Sigmoid colon (tissue), 7 donors: Measurements from ENCODE around the gene STX12. TPM values are rescaled to one million over a fixed set of nuclear protein-coding genes. Genes with fewer than 3 reads are reported as not detected.

Experiments
- DNase-seq: peaks from one replicate; pipeline ENCODE4 v3.0.0-alpha.2; 2019
- H3K27ac ChIP-seq, 4 donors: fragments of 200-600 bp; sonication (generic); one replicate each; pipeline ENCODE4 v1.5.1; 2016 to 2019; ENCODE audit warnings: mild to moderate bottlenecking in 1 of 4
- H3K27me3 ChIP-seq, 3 donors: fragments of 200-600 bp; sonication (generic); one replicate each; pipeline ENCODE4 v1.5.1; 2019; ENCODE audit warnings: mild to moderate bottlenecking in 1 of 3
- H3K36me3 ChIP-seq, 4 donors: fragments of 200-600 bp; sonication (generic); one replicate each; pipeline ENCODE4 v1.5.1; 2016 to 2019
- H3K4me1 ChIP-seq, 4 donors: fragments of 200-600 bp; sonication (generic); one replicate each; pipeline ENCODE4 v1.5.1; 2017 to 2019
- H3K4me3 ChIP-seq, 4 donors: fragments of 200-600 bp; sonication (generic); one replicate each; pipeline ENCODE4 v1.5.1; 2017 to 2019; ENCODE audit warnings: mild to moderate bottlenecking in 2 of 4, moderate library complexity in 1 of 4
- H3K9me3 ChIP-seq, 4 donors: fragments of 200-600 bp in 3 of 4; sonication (generic) in 3 of 4; one replicate each; pipeline versions ENCODE4 v1.5.1 to v1.6.1; 2013 to 2019
- CTCF ChIP-seq, 4 experiments: fragments of 450-650 bp in 3 of 4; fragments of 200-600 bp in 1 of 4; IDR thresholded peaks; one replicate each; pipeline ENCODE4 v1.5.1; 2016 to 2019; ENCODE audit warnings: antibody characterized with exemption in 4 of 4, mild to moderate bottlenecking in 3 of 4, moderate library complexity in 2 of 4
- EP300 ChIP-seq, 4 donors: sonication (generic); formaldehyde crosslinking; IDR thresholded peaks; one replicate each; pipeline ENCODE4 v1.6.1; 2017; ENCODE audit warnings: antibody characterized with exemption in 4 of 4
- POLR2A ChIP-seq, 2 donors: fragments of 450-650 bp; IDR thresholded peaks; one replicate each; pipeline ENCODE4 v1.6.1; 2016; ENCODE audit warnings: antibody characterized with exemption in 2 of 2, mild to moderate bottlenecking in 2 of 2, moderate library complexity in 2 of 2
- POLR2AphosphoS5 ChIP-seq, 4 donors: sonication (generic); formaldehyde crosslinking; IDR thresholded peaks; one replicate each; pipeline ENCODE4 v1.6.1; 2017; ENCODE audit warnings: antibody characterized with exemption in 4 of 4
- WGBS, 2 donors: extraction: QIAGEN DNeasy Blood & Tissue Kit; methylation state at CpG; one replicate each; pipeline ENCODE4 v1.1.7; 2013; 5-methylcytosine and 5-hydroxymethylcytosine counted together
- intact Hi-C: fragments of 100-400 bp; cut with DNase I; formaldehyde crosslinking; loops from one replicate; pipeline ENCODE4 v1.15.1; 2023
- polyA plus RNA-seq, 3 donors: library from polyadenylated mRNA; stranded (reverse); fragments of 200-250 nt; gene quantifications; one replicate each; pipeline ENCODE4 v1.2.3, GENCODE V29; 2013
- total RNA-seq, 4 donors: library from RNA; depleted of rRNA; stranded (reverse); fragments of >200 nt; gene quantifications; one replicate each; pipeline ENCODE4 v1.1.0, GENCODE V29; 2016
- donor health status: healthy with polysubstance abuse.
- donor health status: Bipolar disorder and iron deficiency.
- donor health status: healthy.

The STX12 gene
- total and polyA plus RNA-seq, 7 donors, result 38.5 to 78.6 (median 54.2) TPM

- H3K27ac ChIP-seq, result peak overlapping the region in 2 of 4 donors; percentile 87 to 94
- TF ChIP-seq EP300 (IDR thresholded peaks at IDR 0.05) (no peak), CTCF (IDR thresholded peaks at IDR 0.05) (no peak), POLR2A (IDR thresholded peaks at IDR 0.05) (no peak), POLR2AphosphoS5 (IDR thresholded peaks at IDR 0.05) (no peak)
- peaks cover 0 to 20% (median 15%) of the 10 kb centered on the region in 4 donors for H3K4me1 ChIP-seq
- no peak for DNase-seq
- peak overlapping the region; percentile 69 to 99 (median 84) for H3K4me3 ChIP-seq
- H3K27me3 ChIP-seq, result no peaks in the 10 kb centered on the region
- no peaks in the 10 kb centered on the region for H3K9me3 ChIP-seq
- 51 to 54% methylated on average over 10 of the region's 10 CpGs for WGBS, 2 donors
- peaks cover 0 to 26% (median 11%) of the 10 kb centered on the region in 4 donors for H3K36me3 ChIP-seq
- intact Hi-C loops, result no loop called here
Measured at GRCh38 chr1:27831568-27832410, 58.8 kb downstream of the STX12 start.

GRCh38 chr1:27832762-27833161, 59.7 kb downstream of the STX12 start:
- intact Hi-C loops, result no loop called here
- WGBS, 2 donors, result 91 to 95% methylated on average over 2 of the region's 2 CpGs

GRCh38 chr1:27833470-27833869, 60.5 kb downstream of the STX12 start:
- DNase-seq, result no peak
- Histone ChIP-seq H3K36me3 (peaks cover 0 to 26% (median 11%) of the 10 kb centered on the region in 4 donors), H3K4me1 (peaks cover 0 to 20% (median 15%) of the 10 kb centered on the region in 4 donors), H3K9me3 (no peaks in the 10 kb centered on the region), H3K4me3 (no peak overlapping the region), H3K27ac (no peak overlapping the region), H3K27me3 (no peaks in the 10 kb centered on the region)
- 92 to 93% methylated on average over 3 of the region's 3 CpGs for WGBS, 2 donors
- TF ChIP-seq POLR2A (IDR thresholded peaks at IDR 0.05), result no peak
- no peak for TF ChIP-seq EP300 (IDR thresholded peaks at IDR 0.05)
- no peak for TF ChIP-seq POLR2AphosphoS5 (IDR thresholded peaks at IDR 0.05)
- no peak for TF ChIP-seq CTCF (IDR thresholded peaks at IDR 0.05)
- intact Hi-C loops, result no loop called here

More at GRCh38 chr1:27832762-27833161, 59.7 kb downstream of the STX12 start:
- no peaks in the 10 kb centered on the region for H3K9me3 ChIP-seq
- H3K4me1 ChIP-seq, result peaks cover 0 to 20% (median 15%) of the 10 kb centered on the region in 4 donors
- DNase-seq, result no peak
- no peak overlapping the region for H3K27ac ChIP-seq
- no peaks in the 10 kb centered on the region for H3K27me3 ChIP-seq
- peaks cover 0 to 26% (median 11%) of the 10 kb centered on the region in 4 donors for H3K36me3 ChIP-seq
- H3K4me3 ChIP-seq, result no peak overlapping the region
- TF ChIP-seq CTCF (IDR thresholded peaks at IDR 0.05) (no peak), POLR2A (IDR thresholded peaks at IDR 0.05) (no peak), POLR2AphosphoS5 (IDR thresholded peaks at IDR 0.05) (no peak), EP300 (IDR thresholded peaks at IDR 0.05) (no peak)

- DNase-seq, result no peak
- no peak overlapping the region for H3K4me3 ChIP-seq
- no peak overlapping the region for H3K27ac ChIP-seq
- H3K4me1 ChIP-seq, result peaks cover 0 to 20% (median 15%) of the 10 kb centered on the region in 4 donors
- H3K36me3 ChIP-seq, result peaks cover 0 to 40% (median 17%) of the 10 kb centered on the region in 4 donors
- intact Hi-C loops, result no loop called here
- H3K27me3 ChIP-seq, result no peaks in the 10 kb centered on the region
- TF ChIP-seq POLR2A (IDR thresholded peaks at IDR 0.05), result no peak
- TF ChIP-seq EP300 (IDR thresholded peaks at IDR 0.05), result no peak
- no peak for TF ChIP-seq POLR2AphosphoS5 (IDR thresholded peaks at IDR 0.05)
- no peak for TF ChIP-seq CTCF (IDR thresholded peaks at IDR 0.05)
- no peaks in the 10 kb centered on the region for H3K9me3 ChIP-seq
Measured at GRCh38 chr1:27835046-27835445, 62.0 kb downstream of the STX12 start.
